ENCODE results near the gene TULP3. TPM values are rescaled to one million over a fixed set of nuclear protein-coding genes. Genes with fewer than 3 reads are reported as not detected.
"Not testable (repeated sequence)": the region's sequence is repeated elsewhere in the genome, so short reads cannot be mapped to it uniquely, and the experiment has no call there.

The TULP3 gene
- total RNA-seq, 1 experiment from 2014 or later: 27.1 TPM

GRCh38 chr12:2864198-2864597 is 26.5 kb upstream of the TULP3 start:
- no peak for DNase-seq (ENCODE audit: low read depth, low spot score)
- in situ Hi-C loops (cut with HindIII; ENCODE audit: low pct_unique_long_range_greater_than_20kb, low sequenced_read_pairs): no loop called here

- DNase-seq (ENCODE audit: low read depth, low spot score); in situ Hi-C loops (cut with HindIII; ENCODE audit: low pct_unique_long_range_greater_than_20kb, low sequenced_read_pairs): not testable (repeated sequence)
Observed at GRCh38 chr12:2868986-2869632, 21.6 kb upstream of the TULP3 start.

- in situ Hi-C loops (cut with HindIII; ENCODE audit: low pct_unique_long_range_greater_than_20kb, low sequenced_read_pairs): no loop called here
- DNase-seq (ENCODE audit: low read depth, low spot score): no peak
Observed at GRCh38 chr12:2876431-2877046, 14.2 kb upstream of the TULP3 start.

GRCh38 chr12:2877047-2877952 is 13.4 kb upstream of the TULP3 start, which contains the start of the genes FOXM1 and RHNO1:
TSS of gene FOXM1 (minus strand) at chr12:2877174. CDS start at chr12:2874478, 2,696 bp downstream.
TSS of gene RHNO1 (plus strand) at chr12:2877223. CDS start at chr12:2885367, 8,144 bp downstream.
- in situ Hi-C loops (cut with HindIII; ENCODE audit: low pct_unique_long_range_greater_than_20kb, low sequenced_read_pairs): no loop called here
- peak; percentile 86 for DNase-seq (ENCODE audit: low read depth, low spot score)

- in situ Hi-C loops (cut with HindIII; ENCODE audit: low pct_unique_long_range_greater_than_20kb, low sequenced_read_pairs): no loop called here
- no peak for DNase-seq (ENCODE audit: low read depth, low spot score)
Observed at GRCh38 chr12:2877953-2878732, 12.5 kb upstream of the TULP3 start.

- no peak for DNase-seq (ENCODE audit: low read depth, low spot score)
- in situ Hi-C loops (cut with HindIII; ENCODE audit: low pct_unique_long_range_greater_than_20kb, low sequenced_read_pairs): no loop called here
Observed at GRCh38 chr12:2879853-2880252, 10.8 kb upstream of the TULP3 start.

- DNase-seq (ENCODE audit: low read depth, low spot score): no peak
- in situ Hi-C loops (cut with HindIII; ENCODE audit: low pct_unique_long_range_greater_than_20kb, low sequenced_read_pairs): no loop called here
Observed at GRCh38 chr12:2884810-2885209, 5.9 kb upstream of the TULP3 start.

- DNase-seq (ENCODE audit: low read depth, low spot score): no peak
- in situ Hi-C loops (cut with HindIII; ENCODE audit: low pct_unique_long_range_greater_than_20kb, low sequenced_read_pairs): no loop called here
Observed at GRCh38 chr12:2886768-2887450, 3.8 kb upstream of the TULP3 start.

- DNase-seq (ENCODE audit: low read depth, low spot score): no peak
- in situ Hi-C loops (cut with HindIII; ENCODE audit: low pct_unique_long_range_greater_than_20kb, low sequenced_read_pairs): no loop called here
Observed at GRCh38 chr12:2890001-2890387, 697 bp upstream of the TULP3 start.

GRCh38 chr12:2891240-2892053 is 756 bp downstream of the TULP3 start:
- in situ Hi-C loops (cut with HindIII; ENCODE audit: low pct_unique_long_range_greater_than_20kb, low sequenced_read_pairs): no loop called here
- peak; percentile 59 for DNase-seq (ENCODE audit: low read depth, low spot score)

- in situ Hi-C loops (cut with HindIII; ENCODE audit: low pct_unique_long_range_greater_than_20kb, low sequenced_read_pairs): no loop called here
- no peak for DNase-seq (ENCODE audit: low read depth, low spot score)
Observed at GRCh38 chr12:2892246-2892645, 1.6 kb downstream of the TULP3 start.

GRCh38 chr12:2893007-2893406 is 2.3 kb downstream of the TULP3 start:
- in situ Hi-C loops (cut with HindIII; ENCODE audit: low pct_unique_long_range_greater_than_20kb, low sequenced_read_pairs): no loop called here
- no peak for DNase-seq (ENCODE audit: low read depth, low spot score)

GRCh38 chr12:2895051-2895451 is 4.4 kb downstream of the TULP3 start:
- DNase-seq (ENCODE audit: low read depth, low spot score): peak; percentile 34
- in situ Hi-C loops (cut with HindIII; ENCODE audit: low pct_unique_long_range_greater_than_20kb, low sequenced_read_pairs): no loop called here

GRCh38 chr12:2895511-2895910 is 4.8 kb downstream of the TULP3 start:
- DNase-seq (ENCODE audit: low read depth, low spot score): no peak
- in situ Hi-C loops (cut with HindIII; ENCODE audit: low pct_unique_long_range_greater_than_20kb, low sequenced_read_pairs): no loop called here

- in situ Hi-C loops (cut with HindIII; ENCODE audit: low pct_unique_long_range_greater_than_20kb, low sequenced_read_pairs): no loop called here
- DNase-seq (ENCODE audit: low read depth, low spot score): no peak
Observed at GRCh38 chr12:2897418-2897817, 6.7 kb downstream of the TULP3 start.

- in situ Hi-C loops (cut with HindIII; ENCODE audit: low pct_unique_long_range_greater_than_20kb, low sequenced_read_pairs): no loop called here
Observed at GRCh38 chr12:2900642-2901041, 10.0 kb downstream of the TULP3 start.

More at GRCh38 chr12:2900642-2901041, 10.0 kb downstream of the TULP3 start:
- DNase-seq (ENCODE audit: low read depth, low spot score): no peak
